ENCODE measurements around the gene ASB1.

ASB1 gene

DNA sequence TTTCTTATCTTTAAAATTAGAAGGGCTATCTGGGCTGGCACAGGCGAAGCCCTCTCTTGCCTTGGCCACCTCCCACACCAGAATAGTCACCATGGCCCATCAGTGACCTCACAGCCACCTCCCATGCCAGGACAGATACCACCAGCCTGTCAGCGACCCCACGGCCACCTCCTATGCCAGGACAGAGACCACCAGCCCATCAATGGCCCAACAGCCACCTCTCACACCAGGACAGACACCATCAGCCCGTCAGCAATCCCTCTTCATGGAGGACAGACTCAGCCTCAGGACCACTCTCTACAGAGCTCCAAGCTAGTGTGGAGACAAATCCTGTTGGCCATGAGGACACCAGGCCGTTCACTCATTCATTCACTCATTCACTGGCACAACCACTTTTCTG is 74.6 kb downstream of the ASB1 start:
- Histone ChIP-seq H3K27ac (no peak overlapping the region), H3K4me3 (no peak overlapping the region)
